Muscle of arm (tissue), 12 donors: ENCODE measurements around the gene CCL3. TPM values are rescaled to one million over a fixed set of nuclear protein-coding genes. Genes with fewer than 3 reads are reported as not detected.
"Not testable (repeated sequence)": the region's sequence is repeated elsewhere in the genome, so short reads cannot be mapped to it uniquely, and the experiment has no call there.

ENCODE experiments used
- DNase-seq: peaks from one replicate; pipeline ENCODE4 v3.0.0-alpha.2; 2013
- polyA plus RNA-seq, 12 donors: library from polyadenylated mRNA; unstranded; fragments of 120-200 nt; gene quantifications; one replicate each; pipeline ENCODE4 v1.2.1, GENCODE V29; 2013; ENCODE audit not compliant: insufficient read length in 12 of 12

The CCL3 gene
- polyA plus RNA-seq, 12 donors = 1.6 to 16.5 (median 6.2) TPM; not detected in 1

- DNase-seq = no peak
Observed at GRCh38 chr17:36088670-36089338, 1.1 kb downstream of the CCL3 start.

GRCh38 chr17:36087897-36088572, 1.9 kb downstream of the CCL3 start:
- DNase-seq = not testable (repeated sequence)

GRCh38 chr17:36087471-36087870, 2.5 kb downstream of the CCL3 start:
- not testable (repeated sequence) for DNase-seq

GRCh38 chr17:36086791-36087190, 3.2 kb downstream of the CCL3 start:
- no peak for DNase-seq

GRCh38 chr17:36085765-36086164, 4.2 kb downstream of the CCL3 start:
- no peak for DNase-seq

- DNase-seq = not testable (repeated sequence)
Observed at GRCh38 chr17:36083691-36084090, 6.3 kb downstream of the CCL3 start.

GRCh38 chr17:36082482-36083120, 7.3 kb downstream of the CCL3 start:
- not testable (repeated sequence) for DNase-seq

GRCh38 chr17:36081681-36082471, 8.1 kb downstream of the CCL3 start:
- not testable (repeated sequence) for DNase-seq

GRCh38 chr17:36074365-36074764, 15.6 kb downstream of the CCL3 start:
- no peak for DNase-seq

GRCh38 chr17:36072431-36073121, 17.4 kb downstream of the CCL3 start:
- DNase-seq = no peak

- no peak for DNase-seq
Observed at GRCh38 chr17:36071751-36072150, 18.2 kb downstream of the CCL3 start.

- DNase-seq = no peak
Observed at GRCh38 chr17:36070427-36070826, 19.5 kb downstream of the CCL3 start.

- DNase-seq = no peak
Observed at GRCh38 chr17:36069136-36069535, 20.8 kb downstream of the CCL3 start.

GRCh38 chr17:36068524-36068923, 21.4 kb downstream of the CCL3 start:
- DNase-seq = no peak

GRCh38 chr17:36066365-36066985, 23.5 kb downstream of the CCL3 start:
- no peak for DNase-seq

- no peak for DNase-seq
Observed at GRCh38 chr17:36063786-36064541, 26.0 kb downstream of the CCL3 start, which contains the start of gene CCL18. CCL18 (plus strand) TSS chr17:36064272; CDS start chr17:36064343, 71 bp downstream.

GRCh38 chr17:36060816-36061215, 29.1 kb downstream of the CCL3 start:
- no peak for DNase-seq

GRCh38 chr17:36059406-36059805, 30.5 kb downstream of the CCL3 start:
- DNase-seq = no peak

GRCh38 chr17:36057911-36058310, 32.0 kb downstream of the CCL3 start:
- DNase-seq = no peak

GRCh38 chr17:36055921-36056520, 33.9 kb downstream of the CCL3 start:
- DNase-seq = no peak
